Activated CD8-positive, alpha-beta memory T cell treated with anti-CD3 and anti-CD28 coated beads, Interleukin-2, amount 50 U/mL, for 24 hours (primary cell): ENCODE measurements around the gene SLC22A17.
"Not testable (repeated sequence)": the region's sequence is repeated elsewhere in the genome, so short reads cannot be mapped to it uniquely, and the experiment has no call there.

ENCODE experiments used
- DNase-seq: peaks from one replicate; pipeline ENCODE4 v3.0.0-alpha.2; 2020; ENCODE audit errors: extremely low read depth

The SLC22A17 gene

DNA sequence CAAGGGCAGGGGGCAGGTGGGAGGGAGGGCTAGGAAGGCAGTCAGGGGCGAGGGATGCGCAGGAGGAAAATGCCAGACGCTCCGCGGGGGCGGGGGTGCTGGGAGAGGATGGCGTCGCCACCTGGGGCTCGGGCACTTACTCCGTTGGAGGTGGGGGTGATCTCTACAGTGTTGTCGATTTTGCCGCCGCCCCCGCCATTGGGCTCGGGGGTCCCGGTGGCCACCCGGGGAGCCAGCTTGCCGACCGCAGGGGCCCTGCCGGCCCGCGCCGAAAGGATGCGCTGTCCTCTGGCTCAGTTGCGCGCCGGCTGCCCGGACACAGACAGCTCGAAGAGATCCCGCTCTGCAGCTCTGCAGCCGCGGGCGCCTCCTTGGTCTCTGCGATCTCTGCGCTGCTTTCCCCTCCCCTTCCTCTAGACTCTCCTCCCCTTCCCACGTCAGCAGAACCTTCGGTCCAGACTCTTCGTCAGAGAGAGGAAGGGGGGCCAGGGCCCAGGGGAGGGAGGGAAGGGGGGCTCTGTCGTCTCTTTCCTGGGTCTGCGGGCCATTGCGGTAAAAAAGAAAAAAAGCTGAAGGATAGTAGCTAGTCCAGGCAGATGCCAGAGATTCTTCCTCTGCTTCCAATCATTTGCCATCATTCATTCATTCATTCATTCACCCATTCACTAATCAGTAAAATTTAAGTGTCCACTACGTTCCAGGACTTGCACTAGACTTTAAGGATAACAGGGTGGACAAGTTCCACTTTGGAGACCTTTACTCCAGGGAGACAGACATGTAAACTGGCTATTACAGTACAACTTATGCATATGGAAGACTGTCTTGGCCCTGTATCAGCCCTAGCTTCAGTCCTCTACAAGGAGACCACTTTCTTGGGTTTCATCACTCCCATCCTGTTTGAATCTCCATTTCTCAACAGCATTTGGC, at the start of gene SLC22A17:
SLC22A17 (minus strand) TSS at position 382 of the 927 bp plus-strand sequence.
- DNase-seq, result no peak

DNA sequence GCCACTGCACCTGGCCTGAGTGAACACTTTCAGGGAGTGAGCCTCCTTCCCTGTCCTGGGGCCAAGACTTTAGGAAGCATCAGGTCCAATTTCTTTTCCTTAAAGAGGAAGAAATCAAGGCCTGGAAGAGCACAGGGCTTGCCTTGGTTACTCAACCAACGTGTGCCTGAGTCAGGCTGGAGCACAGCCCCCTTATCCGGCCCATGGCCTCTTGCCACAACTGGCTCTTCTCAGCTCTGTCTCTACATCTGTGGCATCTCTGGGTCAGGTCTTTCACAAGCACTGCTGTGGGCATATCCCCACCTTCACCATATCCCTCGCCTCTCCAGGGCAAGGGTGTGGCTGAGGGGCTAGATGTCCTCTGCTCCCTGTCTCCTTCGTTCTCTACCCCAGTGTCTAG, 48.6 kb upstream of the SLC22A17 start:
- no peak for DNase-seq

DNA sequence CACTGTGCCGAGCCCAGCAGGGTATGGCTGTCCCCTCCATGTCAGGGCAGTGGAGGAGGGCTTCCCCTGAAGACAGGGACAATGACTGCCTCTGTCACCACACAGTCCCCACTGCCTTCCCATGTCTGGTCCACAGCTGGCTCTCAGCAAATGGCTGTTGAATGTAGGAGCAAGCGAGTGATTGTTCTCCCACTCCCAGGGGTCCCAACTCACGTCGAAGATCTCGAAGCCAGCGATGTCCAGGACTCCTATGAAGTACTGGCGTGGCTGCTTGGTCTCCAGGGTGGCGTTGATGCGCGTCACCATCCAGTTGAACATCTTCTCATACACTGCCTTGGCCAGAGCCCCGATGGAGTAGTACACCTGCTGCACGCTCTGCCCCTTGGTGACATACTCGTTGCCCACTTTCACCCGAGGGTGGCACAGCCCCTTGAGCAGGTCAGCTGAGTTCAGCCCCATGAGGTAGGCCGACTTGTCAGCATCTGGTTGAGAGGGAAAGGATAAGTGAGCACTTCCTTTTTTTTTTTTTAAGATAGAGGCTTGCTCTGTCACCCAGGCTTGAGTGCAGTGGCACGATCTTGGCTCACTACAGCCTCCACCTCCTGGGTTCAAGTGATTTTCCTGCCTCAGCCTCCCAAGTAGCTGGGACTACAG, 47.9 kb upstream of the SLC22A17 start:
- not testable (repeated sequence) for DNase-seq

DNA sequence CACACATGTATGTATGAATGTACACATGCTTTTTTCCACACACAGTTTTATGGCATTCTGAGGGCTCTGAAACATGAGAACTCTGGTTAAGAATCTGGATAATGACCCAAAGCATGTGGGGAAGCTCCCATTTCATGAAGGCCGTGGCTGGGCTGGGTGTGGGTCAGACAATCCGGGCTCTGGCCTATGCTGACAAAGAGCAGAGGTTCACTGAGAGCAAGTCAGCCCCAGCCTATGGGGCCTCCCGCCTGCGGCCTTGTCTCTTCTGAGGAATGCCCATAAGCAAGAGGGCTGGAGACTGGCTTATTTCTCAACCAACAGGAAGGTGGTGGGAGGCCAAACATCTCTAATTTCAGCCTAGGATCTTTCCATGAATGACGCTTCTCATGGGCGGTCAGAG, 46.9 kb upstream of the SLC22A17 start:
- DNase-seq, result no peak

DNA sequence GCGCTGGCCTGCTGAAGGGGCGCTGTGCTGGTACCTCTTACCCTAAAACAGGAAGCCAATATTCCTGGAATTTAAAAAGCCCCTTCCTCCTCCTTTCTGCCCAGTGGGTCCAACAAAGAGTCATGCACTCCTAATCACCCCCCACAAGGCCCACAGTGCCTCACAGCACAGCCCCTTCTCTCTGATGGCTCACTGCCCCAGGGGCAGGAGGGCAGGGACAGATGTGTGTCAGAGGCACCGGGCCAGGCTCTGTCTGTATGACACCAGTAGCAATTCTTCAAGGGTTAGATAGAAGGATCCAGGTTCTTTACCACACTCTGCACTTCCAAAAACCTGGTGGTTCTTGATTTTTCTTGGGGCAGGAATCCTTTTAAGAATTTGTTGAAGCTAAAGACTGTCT, 46.4 kb upstream of the SLC22A17 start:
- DNase-seq, result no peak

DNA sequence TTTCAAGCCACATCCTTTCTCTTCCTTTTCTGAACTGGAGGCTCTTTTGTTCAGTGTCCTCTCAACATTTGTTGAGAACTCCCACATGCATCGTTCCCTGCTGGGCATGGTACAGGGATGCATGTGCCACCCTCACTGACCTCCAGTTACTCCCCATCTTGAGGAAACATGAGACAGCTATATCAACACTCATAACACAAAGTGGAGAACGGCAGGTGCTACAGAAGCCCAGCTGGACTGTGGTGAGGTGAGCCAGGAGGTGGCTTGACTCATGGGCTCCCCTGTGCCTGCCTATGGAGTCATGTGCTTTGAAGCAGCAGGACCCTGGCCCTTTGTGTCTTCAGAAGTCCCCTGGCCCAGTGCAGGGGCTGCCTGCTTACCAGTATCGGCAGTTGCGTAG, 45.7 kb upstream of the SLC22A17 start:
- no peak for DNase-seq

DNA sequence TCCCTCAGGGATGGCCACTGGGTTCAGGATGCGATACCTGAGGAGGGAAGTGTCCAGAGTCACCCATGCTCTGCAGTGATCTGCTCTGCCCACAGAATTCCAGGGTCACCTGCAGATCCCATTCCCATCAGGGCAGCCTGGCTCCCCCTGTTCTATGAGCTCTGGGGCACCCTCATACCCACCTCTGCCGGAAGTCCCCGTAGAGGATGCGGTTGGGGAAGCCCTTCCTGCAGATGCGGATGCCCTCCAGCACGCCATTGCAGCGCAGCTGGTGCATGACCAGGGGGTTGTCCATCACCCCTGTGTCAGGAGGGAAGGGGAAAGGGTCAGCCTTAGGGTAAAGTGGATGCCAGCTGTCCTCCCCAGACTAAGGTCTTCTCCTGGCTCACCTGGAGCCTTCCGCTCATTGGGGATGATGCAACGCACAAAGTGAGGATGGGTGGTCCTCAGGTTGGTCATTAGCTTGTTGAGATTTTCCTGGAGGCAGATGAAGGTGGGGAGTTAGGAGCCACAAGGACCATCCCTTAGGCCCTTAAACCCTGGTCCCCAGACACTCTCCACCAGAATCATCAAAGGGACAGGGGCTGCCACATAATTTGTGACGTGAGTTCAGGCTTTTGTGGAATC, 44.2 kb upstream of the SLC22A17 start:
- DNase-seq, result no peak

DNA sequence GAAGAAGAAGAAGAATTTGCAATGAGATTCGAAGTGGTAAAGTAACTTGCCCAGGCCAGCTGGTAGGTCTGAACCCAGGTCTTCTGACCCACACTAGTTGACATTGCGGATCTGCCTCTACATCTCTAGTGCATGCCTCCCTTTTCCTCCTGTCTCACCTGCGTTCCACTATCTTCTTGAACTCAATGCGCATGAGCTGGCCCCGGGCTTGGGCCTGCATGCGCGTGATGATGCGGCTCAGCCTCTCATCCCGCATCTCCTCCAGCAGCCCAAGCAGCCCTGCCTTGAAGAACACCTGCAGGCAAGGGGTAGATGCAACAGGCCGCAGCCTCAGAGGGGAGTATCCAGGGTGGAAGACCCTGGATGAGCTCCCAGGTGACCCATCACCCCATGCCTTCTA, 43.4 kb upstream of the SLC22A17 start:
- no peak for DNase-seq

DNA sequence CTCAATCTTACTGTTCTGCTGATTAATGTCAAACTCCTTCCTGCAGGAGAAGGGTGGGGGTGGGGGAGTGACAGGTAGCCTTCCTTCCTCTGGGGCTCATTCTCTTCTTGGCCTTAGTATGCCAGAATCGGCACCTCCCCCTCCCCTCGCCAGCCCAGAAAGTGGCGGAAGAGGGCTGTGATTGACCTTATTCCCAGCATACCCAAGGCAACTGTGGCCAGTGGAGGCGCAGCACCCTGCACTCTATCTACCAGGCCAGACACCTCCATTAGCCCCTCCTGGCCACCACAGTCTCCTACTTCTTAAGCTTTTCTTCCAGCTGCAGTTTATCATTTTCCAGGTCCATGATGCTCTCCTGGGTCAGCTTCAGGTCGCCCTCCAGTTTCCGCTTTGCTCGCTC, 39.9 kb upstream of the SLC22A17 start:
- DNase-seq, result no peak

DNA sequence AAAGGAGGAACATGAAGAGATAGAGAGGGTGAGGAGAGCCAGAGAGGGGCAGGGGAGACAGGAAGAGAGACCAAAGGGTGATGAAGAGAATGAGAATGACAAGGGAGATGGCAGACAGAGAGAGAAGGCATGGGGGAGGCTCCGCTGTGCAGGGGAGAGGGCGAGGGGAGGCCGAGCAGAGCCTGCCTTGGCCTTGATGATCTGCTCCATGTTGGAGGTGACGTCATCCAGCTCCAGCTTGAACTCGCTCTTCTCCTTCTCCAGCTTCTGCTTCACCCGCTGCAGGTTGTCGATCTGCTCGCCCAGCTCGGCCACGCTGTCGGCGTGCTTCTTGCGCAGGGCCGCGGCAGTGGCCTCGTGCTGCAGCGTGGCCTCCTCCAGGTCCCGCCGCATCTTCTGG, 37.2 kb upstream of the SLC22A17 start:
- not testable (repeated sequence) for DNase-seq

DNA sequence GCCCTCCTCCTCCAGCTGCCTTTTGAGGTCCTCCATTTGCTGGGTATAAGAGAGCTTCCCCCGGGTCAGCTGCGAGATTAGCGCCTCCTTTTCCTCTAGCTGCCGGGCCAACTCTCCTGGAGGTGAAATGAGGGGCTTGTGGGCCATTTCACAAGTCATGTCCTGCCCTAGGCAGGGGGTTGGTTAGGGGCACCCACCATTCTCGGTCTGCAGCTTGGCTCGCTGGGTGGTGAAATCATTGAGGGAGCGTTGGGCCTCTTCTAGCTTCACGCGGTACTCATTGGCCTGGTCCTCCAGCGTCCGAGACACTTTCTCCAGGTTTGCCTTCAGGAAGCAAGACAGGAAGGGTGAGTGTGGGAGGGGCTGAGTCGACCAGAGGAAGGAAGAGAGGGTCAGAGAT, 36.7 kb upstream of the SLC22A17 start:
- no peak for DNase-seq

DNA sequence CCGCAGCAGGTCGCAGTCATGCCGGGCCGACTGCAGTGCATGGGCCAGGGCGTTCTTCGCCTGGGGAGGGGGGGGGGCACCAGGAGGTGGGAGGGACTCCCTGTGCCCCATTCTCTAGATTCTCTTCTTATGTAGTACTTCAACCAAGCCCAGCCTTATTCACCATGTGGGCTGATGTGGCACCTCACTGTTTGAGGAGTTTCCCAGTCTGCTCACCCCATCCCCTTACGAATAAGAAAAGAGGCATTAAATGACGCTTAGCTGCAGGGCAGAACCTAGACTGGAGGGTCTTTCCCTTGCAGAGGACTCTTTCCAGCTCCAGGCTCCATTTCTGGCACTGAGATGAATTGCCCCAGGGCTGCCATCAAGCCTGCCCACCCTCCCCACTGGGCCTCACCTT, 36.3 kb upstream of the SLC22A17 start:
- DNase-seq, result no peak

DNA sequence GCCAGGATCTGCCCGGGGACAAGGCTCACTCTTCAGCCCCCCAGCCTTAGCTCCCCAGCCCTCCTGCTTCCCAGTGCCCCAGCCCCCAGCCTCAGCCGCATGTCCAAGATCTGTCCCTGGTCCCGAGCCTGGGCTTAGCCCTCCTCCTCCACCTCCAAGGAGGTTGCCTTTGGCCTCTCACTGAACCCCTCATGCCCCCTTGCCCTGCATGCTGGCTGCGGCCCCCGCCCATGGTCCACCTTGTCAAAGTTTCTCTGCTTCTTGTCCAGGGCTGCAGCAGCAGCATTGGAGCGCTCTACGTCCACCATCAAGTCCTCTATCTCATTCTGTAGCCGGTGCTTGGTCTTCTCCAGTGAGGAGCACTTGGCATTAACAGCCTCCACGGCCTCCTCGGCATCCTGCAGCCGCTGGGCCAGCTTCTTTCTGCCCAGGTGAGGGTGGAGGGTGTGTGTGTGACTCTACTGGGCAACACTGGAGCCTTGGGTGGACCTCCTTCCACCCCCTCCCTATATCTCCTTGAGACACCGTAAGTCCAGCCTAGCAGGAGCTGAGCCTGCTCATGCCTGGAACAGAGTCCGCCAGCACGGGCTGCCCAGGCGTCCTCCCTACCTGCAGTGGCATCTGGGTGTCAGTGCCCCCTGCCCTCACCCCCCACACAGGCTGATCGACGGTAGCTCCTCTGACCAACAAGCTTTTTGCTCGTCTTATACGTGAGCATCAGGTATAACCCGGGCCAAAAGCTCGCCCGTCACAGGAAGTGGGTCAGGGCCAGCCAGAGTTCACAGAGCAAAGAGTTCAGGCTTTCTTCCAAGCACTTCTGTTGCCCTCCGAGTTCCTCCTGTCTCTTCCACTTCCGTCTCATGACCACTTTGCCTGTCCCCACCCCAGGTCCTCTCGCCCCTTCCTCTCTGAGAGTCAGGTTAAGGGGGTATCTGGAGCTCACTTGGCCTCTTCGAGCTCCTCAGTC, 35.5 kb upstream of the SLC22A17 start:
- DNase-seq, result no peak

DNA sequence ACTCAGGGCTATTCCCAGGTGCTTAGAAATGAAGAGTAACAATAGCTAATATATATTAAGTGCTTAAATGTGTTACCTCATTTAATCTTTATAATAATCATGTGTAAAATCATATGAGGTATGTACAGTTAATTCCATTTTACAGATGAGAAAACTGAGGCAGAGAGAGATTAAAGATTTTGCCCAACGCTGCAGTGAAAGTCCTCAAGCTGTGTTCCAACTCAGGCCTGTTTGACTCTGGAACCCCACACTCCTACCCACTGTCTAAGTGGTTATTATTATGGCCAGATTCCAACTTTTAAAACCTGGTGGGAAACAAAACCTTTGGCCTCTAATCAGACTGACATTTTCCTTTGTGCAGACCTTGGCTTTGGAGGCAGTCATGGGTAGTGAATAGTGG, 34.3 kb upstream of the SLC22A17 start:
- DNase-seq, result no peak

DNA sequence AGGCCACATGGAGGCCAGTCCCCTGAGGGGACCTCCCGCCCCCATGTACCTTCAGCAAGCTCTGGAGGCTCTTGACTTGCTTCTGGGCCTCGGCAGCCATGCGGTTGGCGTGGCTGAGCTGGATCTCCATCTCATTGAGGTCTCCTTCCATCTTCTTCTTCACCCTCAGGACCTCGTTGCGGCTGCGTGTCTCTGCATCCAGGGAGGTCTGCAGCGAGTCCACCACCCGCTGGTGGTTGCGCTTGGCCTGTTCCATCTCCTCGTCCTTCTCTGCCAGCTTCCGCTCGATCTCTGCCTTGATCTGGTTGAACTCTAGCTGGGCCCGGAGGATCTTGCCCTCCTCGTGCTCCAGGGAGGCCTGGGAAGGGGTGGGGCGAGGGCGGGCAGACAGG, 33.6 kb upstream of the SLC22A17 start:
- not testable (repeated sequence) for DNase-seq

DNA sequence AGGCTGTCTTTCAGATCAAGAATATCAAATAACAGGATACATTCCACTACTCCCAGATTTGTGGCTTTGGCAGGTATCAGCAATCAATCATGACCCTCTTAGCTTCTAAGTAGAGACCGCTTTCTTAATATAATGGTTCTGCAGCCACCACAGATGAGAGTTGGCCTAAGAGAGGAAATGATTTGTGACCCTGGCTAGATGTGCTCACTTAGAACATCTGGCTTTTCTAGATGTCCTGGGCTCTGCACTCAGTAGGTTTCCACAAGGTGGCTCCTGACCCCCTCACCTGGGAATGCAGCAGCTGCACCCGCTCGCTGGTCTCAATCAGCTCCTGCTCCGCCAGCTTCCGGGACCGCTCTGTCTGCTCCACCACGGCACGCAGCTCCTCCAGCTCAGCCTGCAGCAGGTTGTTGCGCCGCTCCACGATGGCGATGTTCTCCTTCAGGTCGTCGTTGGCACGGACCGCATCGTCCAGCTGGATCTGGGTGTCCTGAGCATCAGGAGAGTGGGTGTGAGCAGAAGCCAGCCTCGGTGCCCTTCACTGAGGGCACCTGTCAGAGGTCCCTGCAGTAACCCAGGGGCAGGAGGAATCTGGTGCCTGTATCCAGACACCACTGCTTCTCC, 33.1 kb upstream of the SLC22A17 start:
- no peak for DNase-seq

DNA sequence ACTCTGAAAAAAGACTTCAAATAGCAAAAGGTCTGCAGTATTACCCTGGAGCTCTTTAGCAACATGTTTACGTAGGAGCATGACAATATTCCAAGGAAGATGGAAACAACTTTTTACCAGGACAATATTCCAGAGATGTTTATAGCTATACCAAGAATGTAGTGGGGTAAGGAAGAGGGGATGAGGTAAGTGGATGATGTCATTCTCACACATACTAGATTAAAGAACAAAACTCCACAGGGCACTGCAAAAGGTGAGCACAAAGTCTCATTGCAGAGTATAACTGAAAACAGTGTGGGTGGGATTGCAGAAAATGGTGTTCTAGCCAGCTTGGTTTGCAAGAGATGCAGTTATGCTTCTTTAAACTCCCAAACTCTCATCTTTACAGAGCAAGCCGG, 32.6 kb upstream of the SLC22A17 start:
- DNase-seq, result no peak

DNA sequence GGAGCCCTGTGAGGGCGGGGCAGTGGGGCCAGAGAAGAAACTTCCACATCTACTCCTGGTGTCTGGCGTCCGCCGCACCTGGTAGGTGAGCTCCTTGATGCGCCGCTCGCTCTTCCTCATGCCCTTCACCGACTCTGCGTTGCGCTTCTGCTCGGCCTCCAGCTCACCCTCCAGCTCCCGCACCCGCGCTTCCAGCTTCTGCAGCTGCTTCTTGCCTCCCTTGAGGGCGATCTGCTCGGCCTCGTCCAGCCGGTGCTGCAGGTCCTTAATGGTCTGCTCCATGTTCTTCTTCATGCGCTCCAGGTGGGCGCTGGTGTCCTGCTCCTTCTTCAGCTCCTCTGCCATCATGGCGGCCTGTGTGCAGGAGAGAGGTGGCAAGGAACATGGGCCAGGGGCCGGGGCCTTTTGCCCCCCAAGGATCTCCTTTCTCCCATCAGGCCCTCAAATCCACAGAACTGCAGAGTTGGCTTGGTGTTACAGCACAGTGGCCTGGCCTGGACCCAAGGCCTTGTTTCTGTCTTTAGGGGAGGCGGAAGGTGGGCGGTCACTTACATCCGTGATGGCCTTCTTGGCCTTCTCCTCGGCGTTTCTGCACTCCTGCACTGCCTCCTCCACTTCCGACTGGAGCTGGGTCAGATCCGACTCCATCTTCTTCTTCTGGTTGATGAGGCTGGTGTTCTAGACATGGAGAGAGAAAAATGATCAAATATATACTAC, 31.8 kb upstream of the SLC22A17 start:
- no peak for DNase-seq

DNA sequence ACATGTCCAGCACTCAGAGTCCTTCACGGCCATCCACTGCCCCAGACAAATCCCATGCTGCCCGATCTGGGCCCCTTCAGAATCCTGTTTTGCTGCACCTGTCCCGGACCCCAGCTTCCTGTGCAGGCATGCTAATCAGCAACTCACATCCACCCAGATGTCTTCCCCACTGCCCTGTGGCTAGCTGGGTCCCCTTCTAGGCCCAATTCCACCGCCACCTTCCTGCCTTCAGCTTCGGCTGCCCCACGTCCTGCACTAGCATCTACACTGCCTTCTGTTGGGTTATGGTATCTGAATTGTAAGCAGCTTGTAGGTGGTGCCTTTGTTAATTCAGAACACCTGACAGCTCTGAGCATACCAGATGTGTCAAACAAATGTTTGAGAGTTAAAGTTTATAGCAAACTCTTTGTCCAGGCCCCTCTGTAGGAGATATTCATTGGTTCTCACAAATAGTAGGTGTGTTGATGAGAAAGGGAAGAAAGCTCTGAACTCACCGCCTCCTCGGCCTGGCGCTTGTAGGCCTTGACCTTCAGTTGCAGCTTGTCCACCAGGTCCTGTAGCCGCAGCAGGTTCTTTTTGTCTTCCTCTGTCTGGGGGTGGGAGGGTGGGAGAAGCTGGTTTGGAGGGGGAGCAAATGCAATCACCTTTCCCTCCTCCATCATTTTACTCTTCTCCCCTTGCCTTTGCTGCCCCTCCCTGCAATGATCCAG, 30.2 kb upstream of the SLC22A17 start:
- DNase-seq, result no peak

DNA sequence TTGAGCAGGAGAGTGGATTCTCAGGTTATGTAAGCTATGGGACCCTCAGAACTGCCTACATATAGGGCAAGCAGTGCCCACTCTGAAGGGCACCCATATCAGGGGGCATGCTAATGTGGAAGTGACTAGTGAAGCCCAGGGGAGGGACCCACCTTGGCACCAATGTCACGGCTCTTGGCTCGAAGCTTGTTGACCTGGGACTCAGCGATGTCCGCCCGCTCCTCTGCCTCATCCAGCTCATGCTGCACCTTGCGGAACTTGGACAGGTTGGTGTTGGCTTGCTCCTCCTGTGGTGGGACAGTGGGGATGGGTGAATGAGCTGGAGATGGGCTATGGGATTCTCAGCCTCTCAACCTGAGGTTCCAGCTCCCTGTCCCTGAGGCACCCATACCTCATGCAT, 29.6 kb upstream of the SLC22A17 start:
- no peak for DNase-seq
